ENCODE measurements around the gene IFNLR1. TPM values are rescaled to one million over a fixed set of nuclear protein-coding genes. Genes with fewer than 3 reads are reported as not detected.

The IFNLR1 gene
- total and polyA plus RNA-seq, 8 donors, result 2.5 to 5.9 (median 4.1) TPM

GRCh38 chr1:24159366-24159765, 27.7 kb downstream of the IFNLR1 start:
- no peaks in the 10 kb centered on the region for H3K27me3 ChIP-seq
- intact Hi-C loops (cut with DNase I), result no loop called here
- H3K27ac ChIP-seq, result no peak overlapping the region
- no peak overlapping the region for H3K4me3 ChIP-seq
- H3K4me1 ChIP-seq, result no peaks in the 10 kb centered on the region
- H3K9me3 ChIP-seq, result no peaks in the 10 kb centered on the region
- ATAC-seq (no peak), DNase-seq (no peak)
- TF ChIP-seq CTCF (IDR thresholded peaks at IDR 0.05), result no peak
- H3K36me3 ChIP-seq, result peaks cover 0 to 9% of the 10 kb centered on the region in 2 donors

- no peak overlapping the region for H3K27ac ChIP-seq
- ATAC-seq, result no peak
- peaks cover 0 to 9% of the 10 kb centered on the region in 2 donors for H3K36me3 ChIP-seq
- no peak overlapping the region for H3K4me3 ChIP-seq
- H3K4me1 ChIP-seq, result no peaks in the 10 kb centered on the region
- no peak for DNase-seq
- peaks cover 0 to 6% of the 10 kb centered on the region in 2 donors for H3K27me3 ChIP-seq
- H3K9me3 ChIP-seq, result no peaks in the 10 kb centered on the region
- intact Hi-C loops (cut with DNase I), result no loop called here
- TF ChIP-seq CTCF (IDR thresholded peaks at IDR 0.05), result no peak
Measured at GRCh38 chr1:24157918-24158481, 29.1 kb downstream of the IFNLR1 start.

DNA sequence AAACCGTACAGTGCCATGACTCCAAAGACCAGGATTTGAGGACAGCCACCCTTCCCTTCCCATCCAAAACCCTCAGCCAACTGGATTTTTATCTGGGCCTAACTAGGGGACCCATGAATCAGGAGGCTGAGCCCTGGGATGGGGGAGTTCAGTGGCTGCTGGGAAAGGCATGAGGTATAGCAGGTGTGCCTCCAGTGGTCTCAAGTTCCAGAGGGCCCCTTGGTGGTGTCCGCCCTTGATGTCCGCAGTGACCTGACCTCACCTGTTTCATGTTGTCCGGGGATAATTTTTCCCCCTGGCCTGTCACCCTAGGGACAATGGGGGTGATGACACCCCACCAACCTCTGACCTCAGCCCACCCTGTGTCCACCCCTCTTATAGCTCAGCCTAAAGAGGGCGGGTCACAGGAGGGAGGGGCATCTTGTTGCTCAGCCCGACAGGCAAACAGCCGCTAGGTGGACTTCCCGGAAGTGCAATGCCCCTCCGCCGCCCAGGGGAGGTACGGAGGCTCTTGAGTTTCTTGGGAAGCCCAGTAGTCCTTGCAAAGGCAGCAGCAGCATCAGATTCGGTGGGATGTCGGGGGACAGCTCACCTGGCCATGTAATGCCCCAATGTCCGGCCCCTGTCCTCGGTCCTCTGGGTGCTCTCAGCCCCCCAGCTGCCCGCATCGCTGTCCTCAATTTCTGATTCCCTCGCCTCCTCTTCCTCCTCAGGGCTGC, 30.4 kb downstream of the IFNLR1 start:
- H3K9me3 ChIP-seq, result no peaks in the 10 kb centered on the region
- no peak for TF ChIP-seq CTCF (IDR thresholded peaks at IDR 0.05)
- H3K4me1 ChIP-seq, result no peaks in the 10 kb centered on the region
- ATAC-seq, result no peak
- H3K4me3 ChIP-seq, result no peak overlapping the region
- H3K27ac ChIP-seq, result no peak overlapping the region
- no peak for DNase-seq
- H3K27me3 ChIP-seq, result peaks cover 4 to 18% of the 10 kb centered on the region in 2 donors
- intact Hi-C loops (cut with DNase I), result no loop called here
- peaks cover 0 to 9% of the 10 kb centered on the region in 2 donors for H3K36me3 ChIP-seq

DNA sequence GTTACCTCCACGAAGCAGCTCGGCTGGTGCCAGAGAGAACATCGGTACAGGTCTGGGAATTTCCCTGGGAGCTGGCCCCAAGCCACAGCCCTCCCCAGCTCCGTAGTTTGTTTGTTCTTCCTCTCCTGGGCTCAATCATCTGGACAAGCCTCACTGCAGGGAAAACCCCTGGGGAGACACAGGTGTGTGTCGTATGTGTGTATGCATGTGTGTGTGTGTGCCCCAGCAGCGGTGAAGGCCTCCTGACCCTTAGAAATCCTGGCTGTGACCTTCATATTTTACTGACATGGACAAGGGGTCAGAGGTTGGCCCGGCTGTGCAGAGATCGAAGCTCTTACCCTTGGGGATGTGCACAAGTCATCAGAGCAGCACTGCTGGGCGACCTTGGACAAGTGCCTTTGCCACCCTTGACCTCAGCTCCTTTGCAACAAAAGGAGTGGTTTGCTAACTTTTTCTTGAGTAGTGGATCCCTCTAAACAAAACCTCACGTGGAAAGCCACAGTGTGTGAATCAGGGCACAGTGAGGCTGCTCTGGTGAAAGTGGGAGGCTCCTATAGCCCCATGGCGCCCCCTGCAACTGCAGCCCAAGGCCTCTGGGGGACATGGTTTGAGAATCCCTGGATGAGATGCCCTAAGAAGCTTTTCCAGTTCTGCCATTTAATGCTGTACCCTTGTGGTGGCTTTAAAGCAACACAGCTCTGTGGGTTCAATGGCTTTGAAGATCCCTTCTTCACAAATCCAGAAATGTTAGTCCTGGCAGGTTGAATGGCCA, 31.9 kb downstream of the IFNLR1 start:
- ATAC-seq (peak; percentile 19), DNase-seq (no peak)
- Histone ChIP-seq H3K9me3 (no peaks in the 10 kb centered on the region), H3K27me3 (peaks cover 5 to 34% of the 10 kb centered on the region in 2 donors), H3K4me3 (no peak overlapping the region), H3K27ac (no peak overlapping the region), H3K4me1 (peaks cover 0 to 11% of the 10 kb centered on the region in 2 donors), H3K36me3 (peaks cover 0 to 9% of the 10 kb centered on the region in 2 donors)
- intact Hi-C loops (cut with DNase I), result no loop called here
- TF ChIP-seq CTCF (IDR thresholded peaks at IDR 0.05), result no peak

DNA sequence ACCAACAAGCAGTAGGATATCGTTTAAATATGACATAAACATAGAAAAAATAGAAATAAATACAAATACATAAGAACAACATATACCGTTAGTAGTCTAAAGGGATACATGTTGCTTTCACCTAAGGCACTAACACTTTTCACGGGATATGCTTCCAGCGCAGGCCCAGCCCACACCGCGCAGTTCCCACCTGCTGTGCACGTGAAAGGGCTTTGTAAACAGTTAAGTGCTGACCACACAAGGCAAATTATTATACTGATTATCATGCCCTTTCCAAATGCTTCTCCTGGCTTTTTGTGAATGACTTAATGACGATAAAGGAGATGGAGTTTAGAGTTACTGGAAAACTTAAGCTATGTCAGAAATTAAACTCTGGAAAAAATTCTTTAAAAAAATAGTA, 32.9 kb downstream of the IFNLR1 start:
- H3K27me3 ChIP-seq, result peaks cover 5 to 43% of the 10 kb centered on the region in 2 donors
- DNase-seq (no peak), ATAC-seq (no peak)
- H3K9me3 ChIP-seq, result no peaks in the 10 kb centered on the region
- intact Hi-C loops (cut with DNase I), result no loop called here
- peaks cover 5 to 18% of the 10 kb centered on the region in 2 donors for H3K4me1 ChIP-seq
- H3K36me3 ChIP-seq, result peaks cover 0 to 9% of the 10 kb centered on the region in 2 donors
- TF ChIP-seq CTCF (IDR thresholded peaks at IDR 0.05), result no peak
- H3K4me3 ChIP-seq, result no peak overlapping the region
- no peak overlapping the region for H3K27ac ChIP-seq
